HG02759 (cell line): ENCODE results near the gene OR5H14.
"Not testable (repeated sequence)": the region's sequence is repeated elsewhere in the genome, so short reads cannot be mapped to it uniquely, and the experiment has no call there.

Experiments used
- ATAC-seq: cut with Tn5 transposase; IDR thresholded peaks from one replicate; pipeline ENCODE4 v1.9.1; 2021; ENCODE audit warnings: mild to moderate bottlenecking, moderate library complexity; ENCODE audit not compliant: unreplicated experiment

OR5H14 gene

DNA sequence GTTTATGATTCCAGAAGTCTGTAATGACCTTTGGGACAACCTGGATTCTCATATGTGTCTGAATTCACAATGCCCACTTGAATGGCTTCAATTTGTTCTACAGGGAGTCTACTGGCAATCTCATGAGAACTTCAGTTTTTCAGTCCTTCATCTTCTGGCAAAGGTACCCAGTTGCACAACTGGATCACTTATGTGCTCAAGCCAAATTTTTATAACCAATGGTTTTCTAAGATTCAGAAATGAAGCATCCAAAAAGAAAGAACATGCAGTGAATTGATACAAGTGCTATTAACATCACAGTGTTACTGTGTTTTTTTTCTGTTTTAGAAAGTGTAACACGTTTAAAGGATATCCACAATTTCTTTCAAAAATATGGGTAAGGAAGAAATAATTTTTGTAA, at the start of gene OR5H14:
TSS of gene OR5H14 (plus strand) at position 301 of the 400 bp plus-strand sequence. CDS start 1,907 bp downstream, outside the sequence.
- no peak for ATAC-seq

DNA sequence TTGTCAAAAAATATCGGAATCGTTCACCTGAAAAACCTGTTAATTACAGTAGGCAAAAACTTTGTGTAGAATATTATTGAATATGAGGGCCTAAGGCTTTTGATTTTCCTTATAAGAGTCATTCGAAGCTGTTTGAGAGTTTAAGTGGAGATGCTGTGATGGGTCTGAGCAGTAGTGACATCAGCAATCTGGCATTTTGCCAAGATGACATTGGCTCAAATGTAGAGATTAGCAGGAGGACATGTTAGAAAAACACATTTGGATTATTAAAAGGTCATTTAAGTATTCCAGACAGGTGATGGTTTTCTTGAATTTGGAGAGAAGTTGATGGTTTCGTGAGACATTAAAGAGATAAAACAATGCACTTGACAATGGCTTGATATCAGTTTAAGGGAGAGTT, 47.4 kb upstream of the OR5H14 start:
- no peak for ATAC-seq

DNA sequence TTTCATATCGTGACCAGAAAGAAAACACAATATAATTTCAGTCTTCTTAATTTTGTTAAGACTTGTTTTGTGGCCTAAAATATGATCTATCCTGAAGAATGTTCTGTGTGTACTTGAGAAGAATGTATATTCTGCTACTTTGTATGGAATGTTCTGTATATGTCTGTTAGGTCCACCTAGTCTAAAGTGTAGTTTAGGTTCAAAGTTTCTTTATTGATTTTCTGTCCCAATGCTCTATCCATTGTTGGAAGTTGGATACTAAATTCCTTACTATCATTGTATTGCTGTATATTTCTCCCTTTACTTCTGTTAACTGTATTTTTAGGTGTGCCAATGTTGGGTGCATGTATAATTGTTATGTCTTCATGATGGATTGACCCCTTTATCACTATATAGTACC, 39.1 kb upstream of the OR5H14 start:
- no peak for ATAC-seq

DNA sequence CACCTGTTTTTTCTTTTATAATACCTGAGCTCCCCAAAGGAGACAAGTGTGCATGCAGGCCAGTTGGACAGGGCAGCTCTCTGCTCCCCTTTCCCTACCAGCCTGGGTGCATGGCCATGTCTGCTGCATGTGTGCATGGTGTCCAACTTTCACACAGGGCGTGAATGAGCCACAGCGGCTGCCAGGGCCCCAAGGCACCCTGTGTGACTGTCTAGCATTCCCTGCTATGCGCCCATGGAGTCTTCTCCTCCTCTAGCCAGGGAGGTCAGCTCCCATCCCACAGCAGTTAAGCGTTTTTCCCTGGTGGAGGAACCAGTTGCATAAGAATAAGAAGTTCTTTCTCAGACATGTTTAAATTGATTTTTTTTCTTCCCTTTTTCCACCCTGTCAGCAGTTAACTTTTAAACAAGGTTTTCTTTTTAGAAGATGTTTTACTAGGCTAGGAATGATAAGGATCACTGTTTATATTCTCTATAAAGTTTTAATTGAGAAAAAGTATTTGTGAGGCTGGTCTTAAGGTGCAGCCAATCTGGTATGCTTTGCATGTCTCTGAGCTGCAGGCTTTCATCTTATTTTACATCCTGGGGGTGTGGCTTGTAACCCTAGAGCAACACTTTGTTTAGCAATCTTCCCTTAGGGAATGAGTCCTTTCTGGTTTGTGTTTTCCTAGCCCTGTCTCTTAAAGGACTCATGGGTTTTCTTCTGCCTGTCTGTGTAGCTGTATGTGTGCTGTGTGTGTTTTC, 37.3 kb upstream of the OR5H14 start:
- no peak for ATAC-seq

DNA sequence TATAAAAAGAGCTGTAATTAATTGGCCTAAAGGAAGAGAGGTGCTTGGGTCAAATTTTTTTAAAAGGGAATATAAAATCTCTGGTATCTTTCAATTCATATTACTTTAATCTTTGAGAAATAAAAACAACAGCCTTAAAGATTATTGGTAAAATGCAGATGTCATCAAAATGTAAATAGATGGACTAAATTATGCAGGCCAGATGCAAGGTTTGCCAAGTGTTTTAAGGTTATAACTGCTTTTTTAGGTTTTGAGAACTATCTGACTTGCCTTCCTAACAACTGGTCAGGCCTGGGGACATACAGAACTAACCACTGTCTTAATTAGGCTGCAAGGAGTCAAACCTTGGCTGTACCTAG, 36.8 kb upstream of the OR5H14 start:
- no peak for ATAC-seq

DNA sequence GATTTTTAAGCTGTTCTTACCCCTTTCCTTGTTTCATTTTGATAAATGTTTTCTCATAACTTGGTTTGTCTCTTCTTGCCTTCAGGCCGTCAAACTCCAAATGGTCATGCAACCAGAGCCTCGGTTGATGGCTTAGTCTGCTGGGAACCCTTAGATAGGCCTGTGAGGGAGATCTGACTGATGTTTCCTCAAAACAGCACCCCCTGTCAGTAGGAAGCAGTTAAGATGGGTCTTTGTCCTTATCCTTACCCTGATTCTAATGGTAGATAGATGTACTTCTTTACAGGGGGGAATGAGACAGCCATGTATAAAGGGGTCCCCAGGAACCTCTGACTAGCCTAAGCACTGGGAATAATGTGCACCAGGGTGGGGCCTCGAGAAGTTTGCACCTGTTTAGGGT, 33.0 kb upstream of the OR5H14 start:
- ATAC-seq: no peak

DNA sequence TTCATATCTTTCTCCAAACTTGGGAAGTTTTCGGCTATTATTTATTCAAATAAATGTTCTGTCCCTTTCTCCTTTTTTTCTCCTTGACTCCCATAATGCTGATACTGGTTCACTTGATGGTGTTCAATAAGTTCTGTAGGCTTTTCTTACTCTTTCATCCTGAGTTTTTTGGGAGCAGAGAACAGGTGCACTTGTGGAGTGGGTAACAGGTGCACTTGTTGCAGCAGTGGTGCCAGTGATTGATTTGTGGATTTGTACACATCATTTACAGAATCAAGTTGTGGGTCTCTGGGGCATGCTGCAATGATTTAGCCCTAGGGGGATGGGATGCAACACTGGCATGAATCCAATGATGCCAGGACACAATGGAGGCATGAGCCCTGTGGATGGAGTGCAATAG, 31.6 kb upstream of the OR5H14 start:
- no peak for ATAC-seq

DNA sequence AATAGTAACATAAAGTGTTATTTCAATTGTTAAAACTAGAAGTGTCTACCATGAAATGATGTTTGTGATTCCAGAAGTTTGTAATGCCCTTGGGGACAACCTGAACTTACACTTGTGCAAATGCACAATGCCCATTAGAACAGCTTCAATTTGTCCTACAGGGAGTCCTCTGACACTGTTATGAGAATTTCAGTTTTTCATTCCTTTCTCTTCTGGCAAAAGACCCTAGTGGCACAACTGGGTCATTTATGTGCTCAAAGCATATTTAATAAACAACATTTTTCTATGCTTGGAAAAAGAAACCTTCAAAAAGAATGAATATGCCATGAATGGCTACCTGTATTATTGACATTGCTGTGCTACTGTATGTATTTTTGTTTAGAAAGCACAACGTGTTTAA, 16.9 kb upstream of the OR5H14 start, which contains the start of gene OR5H1:
TSS of gene OR5H1 (plus strand) at position 301 of the 400 bp plus-strand sequence. CDS start 1,977 bp downstream, outside the sequence.
- no peak for ATAC-seq

DNA sequence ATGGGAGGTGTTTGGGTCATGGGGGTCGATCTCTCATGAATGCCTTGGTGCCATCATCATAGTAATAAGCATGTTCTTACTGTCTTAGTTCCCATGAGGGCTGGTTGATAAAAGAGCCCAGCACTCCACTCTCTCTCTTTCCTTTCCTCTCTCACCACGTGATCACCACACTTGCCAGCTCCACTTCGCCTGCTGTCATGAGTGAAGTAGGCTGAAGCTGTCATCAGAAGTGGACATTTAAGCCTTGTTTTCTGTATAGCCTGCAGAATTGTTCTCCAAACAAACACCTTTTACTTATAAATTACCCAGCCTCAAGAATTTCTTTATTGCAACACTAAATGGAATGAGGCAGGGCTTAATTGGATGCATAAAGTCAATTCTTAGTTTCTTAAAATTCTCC, 10.6 kb upstream of the OR5H14 start:
- no peak for ATAC-seq

DNA sequence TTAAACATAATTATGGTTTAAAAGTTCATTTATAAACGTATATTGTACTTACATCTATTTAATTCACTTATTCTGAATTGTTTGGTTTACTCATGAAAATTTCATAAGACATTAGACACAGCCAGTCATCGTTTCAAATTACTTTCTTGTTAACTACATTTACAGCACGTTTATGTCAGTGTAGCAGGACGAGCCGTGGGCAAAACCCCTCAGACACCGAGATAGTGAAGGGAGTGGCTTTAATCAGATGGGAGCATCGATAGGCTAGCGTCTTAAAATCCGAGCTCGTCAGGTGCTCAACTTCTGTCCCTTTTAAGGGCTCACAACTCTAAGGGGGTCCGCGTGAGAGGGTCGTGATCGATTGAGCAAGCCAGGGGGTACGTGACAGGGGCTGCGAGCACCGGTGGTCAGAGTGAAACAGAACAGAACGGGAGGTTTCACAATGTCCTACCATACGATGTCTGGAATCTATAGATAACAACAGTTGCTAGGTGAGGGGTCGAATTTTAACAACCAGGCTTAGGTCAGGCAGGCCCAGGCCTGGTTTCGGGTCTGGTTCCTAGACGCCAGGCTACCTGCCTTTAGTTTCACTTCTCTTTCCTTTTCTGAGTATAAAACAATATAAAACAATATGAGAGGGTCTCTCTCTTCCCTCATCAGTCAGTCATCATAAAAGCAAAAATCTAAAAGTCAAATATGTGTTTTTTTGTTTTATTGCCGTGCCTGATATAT, 9.3 kb upstream of the OR5H14 start:
- ATAC-seq: not testable (repeated sequence)

DNA sequence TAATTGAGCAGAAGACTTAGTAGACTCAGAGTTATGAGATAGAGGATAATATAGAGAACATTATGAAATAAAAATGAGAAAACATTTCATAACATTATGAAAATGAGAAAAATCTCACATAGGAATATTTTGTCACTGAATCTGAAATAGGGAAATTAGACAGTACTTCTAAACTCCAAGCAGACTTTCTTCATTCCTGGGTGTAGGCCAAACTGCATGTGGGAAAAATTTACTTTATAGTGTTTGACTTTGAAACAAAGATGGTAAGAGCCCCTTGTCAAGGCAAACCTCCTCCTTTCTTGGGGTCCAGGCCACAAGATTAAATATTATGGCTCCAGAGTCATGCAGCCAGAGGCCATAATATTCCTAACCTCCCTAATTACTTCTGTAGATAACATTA, 6.7 kb upstream of the OR5H14 start:
- no peak for ATAC-seq

DNA sequence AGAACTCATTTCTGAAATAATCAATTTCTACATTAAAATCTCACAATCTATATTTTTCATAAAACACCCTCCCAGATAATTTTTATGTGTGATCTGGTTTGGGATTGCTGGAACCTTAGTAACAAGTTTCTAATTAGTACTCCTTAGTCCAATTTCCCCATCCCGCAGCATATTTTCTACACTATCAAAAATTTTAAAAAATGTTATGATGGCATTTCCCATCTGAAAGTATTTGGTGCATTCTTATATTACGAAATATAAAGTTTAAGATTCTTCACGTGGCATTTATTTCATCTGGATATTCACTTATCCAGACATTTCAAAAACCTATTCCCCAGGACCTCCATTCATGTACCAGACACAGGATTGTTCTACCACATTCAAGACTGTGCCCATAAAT, 1.5 kb downstream of the OR5H14 start:
- ATAC-seq: no peak

DNA sequence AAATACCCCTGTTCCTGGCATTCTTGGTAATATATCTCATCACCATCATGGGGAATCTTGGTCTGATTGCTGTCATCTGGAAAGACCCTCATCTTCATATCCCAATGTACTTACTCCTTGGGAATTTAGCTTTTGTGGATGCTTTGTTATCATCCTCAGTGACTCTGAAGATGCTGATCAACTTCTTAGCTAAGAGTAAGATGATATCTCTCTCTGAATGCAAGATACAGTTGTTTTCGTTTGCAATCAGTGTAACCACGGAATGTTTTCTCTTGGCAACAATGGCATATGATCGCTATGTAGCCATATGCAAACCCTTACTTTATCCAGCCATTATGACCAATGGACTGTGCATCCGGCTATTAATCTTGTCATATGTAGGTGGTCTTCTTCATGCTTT, 2.2 kb downstream of the OR5H14 start:
- ATAC-seq: not testable (repeated sequence)

DNA sequence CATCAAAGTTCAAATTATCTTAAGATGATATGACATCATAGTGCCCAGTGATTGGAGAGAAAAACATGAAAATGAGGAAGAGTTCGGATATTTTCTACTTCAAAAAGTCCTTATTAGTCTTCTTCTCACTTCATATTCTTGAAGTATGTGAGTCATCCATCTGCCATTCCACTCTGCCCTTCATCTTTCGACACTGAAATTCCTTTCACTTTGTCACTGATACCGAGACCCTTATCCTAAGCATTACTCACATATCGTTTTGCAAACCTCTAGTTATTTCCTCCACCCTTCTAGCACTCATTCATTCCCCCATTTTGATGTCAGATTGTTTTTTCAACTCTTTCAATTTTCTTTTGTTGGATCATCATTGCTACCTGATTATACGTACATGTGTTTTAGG, 4.0 kb downstream of the OR5H14 start:
- ATAC-seq: no peak

DNA sequence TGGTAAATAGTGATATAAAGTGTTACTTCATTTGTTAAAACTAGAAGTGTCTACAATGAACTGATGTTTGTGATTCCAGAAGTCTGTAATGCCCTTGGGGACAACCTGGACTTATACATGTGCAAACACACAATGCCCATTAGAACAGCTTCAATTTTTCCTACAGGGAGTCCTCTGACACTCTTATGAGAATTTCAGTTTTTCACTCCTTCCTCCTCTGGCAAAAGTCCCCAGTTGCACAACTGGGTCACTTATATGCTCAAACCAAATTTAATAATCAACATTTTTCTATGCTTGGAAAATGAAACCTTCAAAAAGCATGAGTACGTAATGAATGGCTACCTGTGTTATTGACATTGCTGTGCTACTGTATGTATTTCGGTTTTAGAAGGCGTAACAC, 19.1 kb downstream of the OR5H14 start, which contains the start of gene OR5H15:
TSS of gene OR5H15 (plus strand) at position 301 of the 400 bp plus-strand sequence. CDS start 2,004 bp downstream, outside the sequence.
- no peak for ATAC-seq

DNA sequence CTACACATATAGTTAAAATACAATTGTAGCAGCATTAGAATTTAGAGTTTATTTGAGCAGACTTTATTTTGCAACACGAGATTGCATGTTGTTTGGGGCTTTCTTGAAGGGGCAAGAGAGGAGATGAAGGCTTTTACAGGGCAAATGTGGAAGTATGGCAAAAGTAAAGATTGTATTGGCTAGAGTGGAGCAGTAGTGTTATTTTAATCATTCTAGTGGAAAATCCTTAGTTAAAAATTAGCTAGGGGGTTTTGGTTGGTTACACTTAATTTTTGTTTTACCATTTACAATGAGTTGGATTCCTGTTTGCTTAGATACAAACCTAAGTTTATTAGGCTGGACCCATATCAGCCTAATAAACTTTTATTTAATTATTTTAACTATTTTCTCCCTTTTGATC, 23.8 kb downstream of the OR5H14 start:
- no peak for ATAC-seq

DNA sequence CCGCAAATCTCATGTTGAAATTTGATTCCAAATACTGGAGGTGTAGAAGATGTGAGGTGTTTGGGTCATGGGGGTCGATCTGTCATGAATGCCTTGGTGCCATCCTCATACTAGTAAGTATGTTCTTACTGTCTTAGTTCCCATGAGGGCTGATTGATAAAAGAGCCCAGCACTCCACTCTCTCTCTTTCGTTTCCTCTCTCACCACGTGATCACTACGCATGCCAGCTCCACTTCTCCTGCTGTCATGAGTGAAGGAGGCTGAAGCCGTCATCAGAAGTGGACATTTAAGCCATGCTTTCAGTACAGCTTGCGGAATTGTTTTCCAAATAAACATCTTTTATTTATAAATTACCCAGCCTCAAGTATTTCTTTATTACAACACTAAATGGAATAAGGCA, 25.3 kb downstream of the OR5H14 start:
- no peak for ATAC-seq

DNA sequence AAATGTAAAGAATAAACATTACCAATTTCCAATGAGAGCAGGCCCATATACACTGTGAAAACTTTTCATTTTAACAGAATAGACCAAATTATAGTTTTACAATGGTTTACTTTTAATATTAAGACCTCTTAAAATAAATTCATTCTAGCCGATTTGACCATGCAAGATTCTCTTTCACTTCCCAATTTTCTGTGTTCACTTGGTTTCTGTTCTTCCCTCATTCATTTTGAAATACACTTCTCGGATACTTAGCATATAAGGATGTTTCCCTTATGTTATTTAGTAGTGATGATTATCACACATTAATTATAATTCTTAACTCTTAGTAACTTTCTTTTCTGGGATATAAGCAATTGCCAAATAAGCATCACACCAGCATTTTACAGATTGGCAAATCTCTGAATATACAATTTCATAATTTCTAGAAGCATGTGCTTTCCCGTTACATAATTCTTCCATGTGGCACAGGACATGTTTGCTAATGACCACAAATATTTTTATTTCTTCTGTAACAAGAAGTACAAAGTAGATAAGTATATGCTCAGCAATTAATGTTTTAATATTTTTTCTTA, 33.1 kb downstream of the OR5H14 start:
- ATAC-seq: no peak

DNA sequence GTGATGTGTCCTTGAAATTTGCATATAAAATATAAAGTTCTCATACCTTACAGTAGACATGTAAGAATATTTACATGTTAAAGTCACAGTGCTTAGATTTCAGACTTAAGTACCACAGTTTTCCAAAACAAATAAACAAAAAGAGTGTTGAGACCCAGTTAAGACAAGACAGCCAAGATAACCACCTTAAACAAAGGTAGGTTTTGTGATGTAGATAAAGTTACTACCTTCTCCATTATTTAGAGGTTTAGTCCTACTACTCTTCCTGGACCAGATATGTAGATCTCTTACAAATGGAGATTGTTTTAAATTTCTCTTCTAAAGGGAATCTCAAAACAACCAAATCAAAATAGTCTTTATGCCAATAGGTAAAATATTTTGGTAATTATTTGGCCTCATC, 34.9 kb downstream of the OR5H14 start:
- ATAC-seq: no peak

DNA sequence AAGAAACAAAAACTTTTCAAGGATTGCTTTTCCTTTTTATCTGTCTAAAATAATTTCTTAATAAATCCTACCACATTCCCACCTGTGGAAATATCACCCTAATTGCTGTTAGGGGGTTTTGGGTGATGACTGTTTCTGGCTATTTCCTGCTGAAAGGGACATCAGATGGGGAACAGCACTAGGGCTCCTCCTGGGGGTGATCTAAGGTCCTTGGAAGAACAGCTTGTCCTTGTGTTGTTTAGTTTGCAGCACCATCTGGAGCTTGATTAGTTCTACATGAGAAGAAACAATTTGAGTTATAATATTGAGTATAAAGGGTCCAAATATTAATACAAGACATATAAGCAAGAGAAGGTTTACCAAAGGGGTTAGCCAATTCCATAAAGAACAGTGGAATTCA, 37.9 kb downstream of the OR5H14 start:
- ATAC-seq: no peak

DNA sequence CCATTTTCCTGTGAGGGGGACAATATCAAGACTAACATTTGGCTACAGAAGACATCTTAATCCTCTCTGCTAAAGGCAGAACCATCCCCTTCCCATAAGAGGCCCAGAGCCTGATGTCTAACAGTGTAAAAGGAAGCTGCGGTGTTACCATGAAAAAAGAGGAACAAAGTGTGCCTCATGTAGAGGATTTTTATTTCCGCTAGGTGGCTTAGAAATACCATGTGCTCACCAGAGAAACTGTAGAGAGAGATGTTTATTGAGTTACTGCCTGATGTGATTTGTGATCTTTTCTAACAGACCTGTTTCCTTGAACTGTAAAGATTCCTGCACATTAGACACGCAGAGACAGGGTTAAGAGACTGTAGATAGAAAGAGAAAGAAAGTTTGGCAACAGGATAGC, 41.3 kb downstream of the OR5H14 start:
- peak; percentile 62 for ATAC-seq

DNA sequence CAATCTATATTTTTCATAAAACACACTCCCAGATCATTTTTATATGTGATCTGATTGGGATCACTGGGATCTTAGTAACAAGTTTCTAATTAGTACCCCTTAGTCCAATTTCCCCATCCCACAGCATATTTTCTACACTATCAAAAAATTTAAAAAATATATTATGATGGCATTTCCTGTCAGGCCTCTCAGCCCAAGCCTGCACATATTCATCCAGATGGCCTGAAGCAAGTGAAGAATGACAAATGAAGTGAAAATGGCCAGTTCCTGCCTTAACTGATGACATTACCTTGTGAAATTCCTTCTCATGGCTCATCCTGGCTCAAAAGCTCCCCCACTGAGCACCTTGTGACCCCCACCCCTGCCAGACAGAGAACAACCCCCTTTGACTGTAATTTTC, 43.6 kb downstream of the OR5H14 start:
- ATAC-seq: not testable (repeated sequence)
